OCI-M2 (cell line): ENCODE data around the gene TMEM14C.

Experiments used
- DNase-seq: peaks from one replicate; lab custom pipeline; 2025; ENCODE audit not compliant: unreplicated experiment; lab: John Stamatoyannopoulos, UW

The TMEM14C gene

GRCh38 chr6:10759312-10759839, 36.5 kb downstream of the TMEM14C start:
- DNase-seq = no peak

GRCh38 chr6:10759884-10760329, 37.0 kb downstream of the TMEM14C start:
- DNase-seq = no peak

DNA sequence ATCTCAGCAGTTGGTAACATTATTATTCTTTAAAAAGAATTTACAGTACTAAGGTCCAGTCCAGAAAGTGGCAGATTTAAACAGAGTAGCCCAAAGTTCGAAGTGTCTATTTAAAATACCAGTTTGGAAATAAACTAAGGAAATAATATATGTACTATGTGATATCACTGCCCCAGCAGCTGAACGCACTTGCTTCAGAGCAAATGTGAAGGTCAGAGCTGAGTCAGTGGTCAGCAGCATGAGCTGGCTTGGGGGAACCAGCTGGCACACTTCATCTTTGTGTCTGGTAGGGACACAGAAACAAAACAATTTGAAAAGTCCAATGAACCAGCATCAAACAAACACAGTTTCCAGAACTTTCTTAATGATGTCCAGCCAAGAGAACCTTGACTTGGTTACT, 40.1 kb downstream of the TMEM14C start:
- DNase-seq = no peak

- no peak for DNase-seq
These were observed 46.5 kb downstream of the TMEM14C start for GRCh38 chr6:10769419-10769818.

DNA sequence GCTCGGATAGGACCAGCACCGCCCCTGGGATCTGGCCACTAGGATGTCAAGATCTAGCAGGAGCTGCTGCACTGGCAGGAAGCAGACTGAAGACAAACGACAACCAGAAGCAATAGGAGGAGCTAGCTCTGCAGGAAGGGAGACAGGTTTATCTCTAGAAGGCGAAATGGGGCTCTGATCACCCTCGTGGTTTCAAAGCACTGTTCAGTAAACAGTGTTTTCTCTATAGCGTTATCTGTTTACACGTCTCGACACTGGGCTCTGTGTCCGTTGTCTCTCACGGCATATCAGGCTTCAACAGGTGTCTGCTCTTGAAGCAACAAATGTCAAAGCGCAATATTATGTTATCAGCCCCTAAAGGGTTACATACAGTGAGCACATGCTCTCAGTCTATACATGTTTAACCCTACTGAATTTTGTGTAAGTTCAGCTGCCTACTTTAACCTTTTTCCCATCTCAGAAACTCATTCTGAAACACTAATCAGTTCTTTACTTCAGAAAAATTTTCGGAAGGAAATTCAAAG, 48.6 kb downstream of the TMEM14C start:
- peak; percentile 93 for DNase-seq

GRCh38 chr6:10778230-10778629, 55.4 kb downstream of the TMEM14C start:
- no peak for DNase-seq

DNA sequence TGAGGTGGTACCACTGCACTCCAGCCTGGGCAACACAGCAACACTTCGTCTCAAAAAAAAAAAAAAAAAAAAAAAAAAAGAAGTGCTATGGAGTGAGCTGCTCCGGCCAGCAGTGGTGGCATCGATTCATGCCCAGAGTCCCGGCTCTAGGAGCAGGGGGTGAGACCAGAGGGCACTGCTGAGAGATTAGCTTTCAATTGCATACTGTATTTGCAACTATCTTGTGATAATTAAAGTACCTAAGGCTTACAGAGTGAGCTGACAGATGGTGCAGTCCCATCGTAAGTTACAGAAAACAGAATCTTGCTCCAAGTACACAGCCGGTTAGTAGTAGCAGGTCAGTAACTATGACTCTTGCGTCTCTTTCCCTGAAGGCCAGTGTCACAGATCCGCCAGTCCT, 56.2 kb downstream of the TMEM14C start:
- DNase-seq = no peak
